ENCODE measurements around the gene FBXL14.

FBXL14 gene

GRCh38 chr12:1534748-1535147, 59.6 kb downstream of the FBXL14 start:
- Histone ChIP-seq H3K27ac (no peak overlapping the region), H3K4me3 (ENCODE audit: low read depth in 1 of 2, low read length in 1 of 2) (no peak overlapping the region), H3K9me3 (no peaks in the 10 kb centered on the region), H3K27me3 (peaks cover 98% of the 10 kb centered on the region), H3K36me3 (no peaks in the 10 kb centered on the region), H3K4me1 (ENCODE audit: control insufficient read depth in 1 of 2, insufficient read depth in 1 of 2, low read depth in 1 of 2, low read length in 1 of 2) (peaks cover 13 to 24% of the 10 kb centered on the region in 2 experiments)
- no peak for TF ChIP-seq CTCF (IDR thresholded peaks at IDR 0.05)

- Histone ChIP-seq H3K27me3 (peaks cover 98% of the 10 kb centered on the region), H3K36me3 (no peaks in the 10 kb centered on the region), H3K4me1 (ENCODE audit: control insufficient read depth in 1 of 2, insufficient read depth in 1 of 2, low read depth in 1 of 2, low read length in 1 of 2) (peaks cover 13 to 26% of the 10 kb centered on the region in 2 experiments), H3K27ac (no peak overlapping the region), H3K4me3 (ENCODE audit: low read depth in 1 of 2, low read length in 1 of 2) (no peak overlapping the region), H3K9me3 (no peaks in the 10 kb centered on the region)
- TF ChIP-seq CTCF (IDR thresholded peaks at IDR 0.05), result no peak
These were observed 60.6 kb downstream of the FBXL14 start for GRCh38 chr12:1533602-1534304.

- H3K27me3 ChIP-seq, result peaks cover 98% of the 10 kb centered on the region
- no peaks in the 10 kb centered on the region for H3K9me3 ChIP-seq
- H3K27ac ChIP-seq, result no peak overlapping the region
- H3K4me3 ChIP-seq (ENCODE audit: low read depth in 1 of 2, low read length in 1 of 2), result no peak overlapping the region
- H3K36me3 ChIP-seq, result no peaks in the 10 kb centered on the region
- peaks cover 13 to 26% of the 10 kb centered on the region in 2 experiments for H3K4me1 ChIP-seq (ENCODE audit: control insufficient read depth in 1 of 2, insufficient read depth in 1 of 2, low read depth in 1 of 2, low read length in 1 of 2)
- TF ChIP-seq CTCF (IDR thresholded peaks at IDR 0.05), result no peak
These were observed 61.2 kb downstream of the FBXL14 start for GRCh38 chr12:1533205-1533601.

GRCh38 chr12:1532375-1533165, 61.8 kb downstream of the FBXL14 start:
- Histone ChIP-seq H3K36me3 (no peaks in the 10 kb centered on the region), H3K27me3 (peaks cover 98% of the 10 kb centered on the region), H3K4me1 (ENCODE audit: control insufficient read depth in 1 of 2, insufficient read depth in 1 of 2, low read depth in 1 of 2, low read length in 1 of 2) (peaks cover 13 to 26% of the 10 kb centered on the region in 2 experiments), H3K9me3 (no peaks in the 10 kb centered on the region), H3K4me3 (ENCODE audit: low read depth in 1 of 2, low read length in 1 of 2) (no peak overlapping the region), H3K27ac (no peak overlapping the region)
- TF ChIP-seq CTCF (IDR thresholded peaks at IDR 0.05), result no peak

- Histone ChIP-seq H3K4me1 (ENCODE audit: control insufficient read depth in 1 of 2, insufficient read depth in 1 of 2, low read depth in 1 of 2, low read length in 1 of 2) (peaks cover 13 to 26% of the 10 kb centered on the region in 2 experiments), H3K27ac (no peak overlapping the region), H3K9me3 (no peaks in the 10 kb centered on the region), H3K27me3 (peaks cover 98% of the 10 kb centered on the region), H3K4me3 (ENCODE audit: low read depth in 1 of 2, low read length in 1 of 2) (no peak overlapping the region), H3K36me3 (no peaks in the 10 kb centered on the region)
- no peak for TF ChIP-seq CTCF (IDR thresholded peaks at IDR 0.05)
These were observed 62.6 kb downstream of the FBXL14 start for GRCh38 chr12:1531654-1532374.

All from neutrophil (primary cell).